HEK293 (cell line): ENCODE data around the gene GPATCH4.

ENCODE experiments used
- CTCF ChIP-seq: fragments of 450-650 bp; formaldehyde crosslinking; IDR thresholded peaks from 2 replicates; pipeline ENCODE4 v1.5.1; 2016; ENCODE audit warnings: missing biosample characterization, missing genetic modification characterization
- GFI1B ChIP-seq: fragments of 450-650 bp; formaldehyde crosslinking; IDR thresholded peaks from 2 replicates; pipeline ENCODE4 v1.5.1; 2016; ENCODE audit warnings: missing biosample characterization, missing genetic modification characterization
- HIC1 ChIP-seq: fragments of 450-650 bp; formaldehyde crosslinking; IDR thresholded peaks from 2 replicates; pipeline ENCODE4 v1.5.1; 2016; ENCODE audit warnings: missing biosample characterization, missing genetic modification characterization
- KLF10 ChIP-seq: fragments of 450-650 bp; IDR thresholded peaks from 2 replicates; pipeline ENCODE4 v1.5.1; 2018; ENCODE audit warnings: missing biosample characterization, mild to moderate bottlenecking, missing genetic modification characterization
- TCF7L2 ChIP-seq: IDR thresholded peaks from 2 replicates; pipeline ENCODE4 v1.6.1; 2011; ENCODE audit warnings: low read depth, mild to moderate bottlenecking, inconsistent platforms, low read length, moderate library complexity, borderline replicate concordance
- YY1 ChIP-seq: fragments of 450-650 bp; formaldehyde crosslinking; IDR thresholded peaks from 2 replicates; pipeline ENCODE4 v1.5.1; 2018; ENCODE audit warnings: missing biosample characterization, missing genetic modification characterization
- ZBTB26 ChIP-seq: fragments of 450-650 bp; formaldehyde crosslinking; optimal IDR thresholded peaks from 2 replicates; pipeline ENCODE3; 2016; ENCODE audit warnings: missing biosample characterization, mild to moderate bottlenecking, missing genetic modification characterization
- ZBTB6 ChIP-seq: fragments of 450-650 bp; formaldehyde crosslinking; IDR thresholded peaks from 2 replicates; pipeline ENCODE4 v1.5.1; 2017; ENCODE audit warnings: missing biosample characterization, missing genetic modification characterization
- ZBTB8A ChIP-seq: fragments of 450-650 bp; formaldehyde crosslinking; IDR thresholded peaks from 2 replicates; pipeline ENCODE4 v1.5.1; 2016; ENCODE audit warnings: missing biosample characterization, missing genetic modification characterization
- ZNF24 ChIP-seq: fragments of 450-650 bp; formaldehyde crosslinking; IDR thresholded peaks from 2 replicates; pipeline ENCODE4 v1.5.1; 2016; ENCODE audit warnings: missing biosample characterization, missing genetic modification characterization
- ZNF416 ChIP-seq: fragments of 450-650 bp; formaldehyde crosslinking; IDR thresholded peaks from 2 replicates; pipeline ENCODE4 v1.5.1; 2016; ENCODE audit warnings: missing biosample characterization, missing genetic modification characterization
- ZNF514 ChIP-seq: fragments of 450-650 bp; formaldehyde crosslinking; IDR thresholded peaks from 2 replicates; pipeline ENCODE4 v1.5.1; 2016; ENCODE audit warnings: missing biosample characterization, missing genetic modification characterization
- ZNF529 ChIP-seq: fragments of 450-650 bp; formaldehyde crosslinking; IDR thresholded peaks from 2 replicates; pipeline ENCODE4 v1.5.1; 2017; ENCODE audit warnings: missing genetic modification characterization, missing biosample characterization; ENCODE audit not compliant: insufficient replicate concordance
- ZNF664 ChIP-seq: fragments of 450-650 bp; formaldehyde crosslinking; IDR thresholded peaks from 2 replicates; pipeline ENCODE4 v1.5.1; 2016; ENCODE audit warnings: missing biosample characterization, missing genetic modification characterization

- no peak for TF ChIP-seq ZNF514 (tag by site-specific recombination)
- no peak for TF ChIP-seq ZNF664
- no peak for TF ChIP-seq ZBTB26
- no peak for TF ChIP-seq CTCF (tag by site-specific recombination)
- no peak for TF ChIP-seq YY1 (tag by site-specific recombination)
- no peak for TF ChIP-seq ZNF24 (tag by site-specific recombination)
- no peak for TF ChIP-seq KLF10 (tag by site-specific recombination)
- no peak for TF ChIP-seq ZBTB6
- TF ChIP-seq ZNF529 (tag by site-specific recombination) = no peak
- TF ChIP-seq GFI1B (tag by site-specific recombination) = no peak
- no peak for TF ChIP-seq ZBTB8A
- TF ChIP-seq ZNF416 (tag by site-specific recombination) = no peak
- TF ChIP-seq HIC1 (tag by site-specific recombination) = no peak
- no peak for TF ChIP-seq TCF7L2
These were observed 18.8 kb downstream of the GPATCH4 start for GRCh38 chr1:156582388-156583017.
